ENCODE data around the gene AQP11.
"Not testable (repeated sequence)": the region's sequence is repeated elsewhere in the genome, so short reads cannot be mapped to it uniquely, and the experiment has no call there.

Gene AQP11

DNA sequence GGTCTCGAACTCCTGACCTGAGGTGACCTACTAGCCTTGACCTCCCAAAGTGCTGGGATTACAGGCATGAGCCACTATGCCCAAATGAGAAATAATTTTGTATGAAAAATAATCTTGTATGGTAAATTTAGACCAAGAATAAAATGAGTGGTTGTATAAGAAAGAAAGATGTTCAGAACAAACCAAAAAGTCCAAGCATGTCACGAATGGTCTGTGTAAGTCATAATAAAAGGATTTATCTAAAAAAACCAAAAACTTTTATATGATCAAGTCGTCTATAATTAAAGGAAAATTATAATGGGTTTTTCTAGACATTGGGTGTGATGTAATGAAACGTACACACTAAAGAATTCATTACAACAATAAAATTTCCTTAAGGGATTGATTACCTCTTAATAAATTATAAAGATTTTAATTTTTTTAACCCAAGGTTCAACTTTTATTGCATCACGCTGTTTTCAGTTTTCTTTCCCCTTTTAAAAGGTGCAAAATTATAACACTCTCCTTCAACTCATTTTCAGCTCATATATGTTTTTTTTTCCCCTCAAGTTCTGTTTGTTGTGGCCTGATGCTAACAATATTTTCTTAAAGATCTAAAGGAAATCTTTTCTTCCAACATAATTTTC, 8.9 kb upstream of the AQP11 start:
- intact Hi-C loops (cut with DNase I) = no loop called here
- DNase-seq = no peak

DNA sequence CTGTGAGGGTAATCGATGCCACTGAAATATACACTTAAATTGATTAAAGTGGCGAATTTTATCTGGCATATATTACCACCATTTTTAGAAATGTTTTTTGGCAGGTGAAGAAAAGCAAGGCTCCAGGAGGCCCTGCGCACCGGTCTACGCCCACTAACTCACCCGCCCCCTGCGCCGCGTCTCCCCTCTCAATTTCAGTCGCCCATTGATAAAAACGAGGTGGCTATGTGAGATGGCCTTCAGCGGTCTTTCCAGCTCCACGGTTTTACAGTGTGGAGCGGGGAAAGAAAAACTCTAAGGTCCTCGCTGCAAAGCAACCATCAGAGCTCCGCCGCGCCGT, 602 bp upstream of the AQP11 start:
- no peak for DNase-seq
- intact Hi-C loops (cut with DNase I) = no loop called here

DNA sequence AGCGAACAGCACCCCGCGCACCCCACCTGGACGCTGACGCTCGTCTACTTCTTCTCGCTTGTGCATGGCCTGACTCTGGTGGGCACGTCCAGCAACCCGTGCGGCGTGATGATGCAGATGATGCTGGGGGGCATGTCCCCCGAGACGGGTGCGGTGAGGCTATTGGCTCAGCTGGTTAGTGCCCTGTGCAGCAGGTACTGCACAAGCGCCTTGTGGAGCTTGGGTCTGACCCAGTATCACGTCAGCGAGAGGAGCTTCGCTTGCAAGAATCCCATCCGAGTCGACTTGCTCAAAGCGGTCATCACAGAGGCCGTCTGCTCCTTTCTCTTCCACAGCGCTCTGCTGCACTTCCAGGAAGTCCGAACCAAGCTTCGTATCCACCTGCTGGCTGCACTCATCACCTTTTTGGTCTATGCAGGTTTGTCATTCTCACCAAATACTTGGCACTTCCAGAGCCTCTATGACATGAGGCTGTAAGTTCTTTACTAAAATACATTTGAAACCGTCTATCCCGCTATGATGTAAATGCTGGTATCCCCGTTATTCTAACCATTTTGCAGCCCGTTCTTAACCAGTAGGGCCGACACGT, 535 bp downstream of the AQP11 start:
- intact Hi-C loops (cut with DNase I) = no loop called here
- DNase-seq = peak in 40 of 42 donors; percentile 14 to 75 (median 54)

DNA sequence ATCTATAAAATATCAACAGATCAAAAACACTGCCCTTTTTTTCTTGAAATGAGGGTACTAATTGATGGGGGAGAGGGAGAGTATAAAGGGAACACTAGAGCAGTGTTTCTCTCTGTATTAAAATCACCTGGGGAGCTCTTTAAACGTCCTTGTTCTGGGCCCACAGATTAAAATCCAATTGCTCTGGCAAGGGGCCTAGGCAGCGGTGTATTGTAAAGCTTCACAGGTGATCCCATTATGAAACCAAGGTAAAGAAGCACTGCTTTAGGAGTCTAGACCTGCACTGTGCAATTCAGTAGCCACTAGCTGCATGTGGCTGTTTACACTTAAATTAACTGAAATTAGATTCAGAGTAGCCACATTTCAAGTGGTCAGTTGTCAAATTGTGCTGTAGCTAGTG, 3.0 kb downstream of the AQP11 start:
- intact Hi-C loops (cut with DNase I) = no loop called here
- DNase-seq = no peak

DNA sequence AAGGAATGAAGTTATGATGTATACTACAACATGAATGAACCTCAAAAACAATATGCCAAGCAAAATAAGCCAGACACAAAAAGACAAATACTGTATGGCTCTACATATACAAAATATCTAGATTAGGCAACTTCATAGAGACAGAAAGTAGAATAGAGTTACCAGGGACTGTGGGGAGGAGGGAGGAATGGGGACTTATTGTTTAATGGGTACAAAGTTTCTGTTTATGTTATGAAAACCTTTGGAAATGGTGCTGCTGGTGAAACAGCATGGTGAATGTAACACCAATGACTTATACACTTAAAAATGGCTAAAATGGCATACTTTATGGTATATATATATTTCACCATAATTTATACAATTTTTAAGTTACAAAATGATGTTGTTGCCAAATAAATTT, 4.1 kb downstream of the AQP11 start:
- intact Hi-C loops (cut with DNase I) = no loop called here
- DNase-seq = no peak

DNA sequence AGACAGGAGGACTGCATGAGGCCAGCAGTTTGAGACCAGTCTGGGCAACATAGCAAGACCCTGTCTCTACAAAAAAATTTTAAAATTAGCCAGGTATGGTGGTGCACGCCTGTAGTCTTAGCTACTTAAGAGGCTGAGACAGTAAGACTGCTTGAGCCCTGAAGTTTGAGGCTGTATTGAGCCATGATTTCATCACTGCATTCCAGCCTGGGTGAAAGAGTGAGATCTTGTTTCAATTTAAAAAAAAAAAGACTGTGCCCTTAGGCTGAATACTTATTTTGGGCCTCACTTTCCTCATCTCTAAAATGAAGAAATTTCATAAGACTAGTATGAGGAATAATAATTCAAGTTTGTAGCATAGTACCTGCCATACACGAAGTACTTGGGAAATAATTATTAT, 6.9 kb downstream of the AQP11 start:
- DNase-seq = no peak
- intact Hi-C loops (cut with DNase I) = no loop called here

DNA sequence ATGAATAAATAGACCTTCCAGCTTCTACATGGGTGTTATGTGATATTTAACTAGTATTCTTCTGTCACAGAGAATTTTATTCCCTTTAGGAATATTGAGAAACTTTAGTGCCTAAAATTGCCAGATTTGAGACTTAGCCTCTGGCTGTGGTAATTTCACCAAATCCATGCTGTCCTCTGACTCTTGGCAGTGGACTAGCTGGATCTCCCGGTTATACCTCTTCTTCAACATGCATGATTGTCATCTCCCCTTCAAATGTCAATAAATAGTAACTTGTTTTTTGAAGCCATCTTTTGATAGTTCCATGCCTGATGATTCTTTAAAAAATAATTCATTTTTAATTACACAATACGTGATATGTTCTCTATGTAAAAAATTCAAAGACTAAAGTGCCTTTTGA, 8.4 kb downstream of the AQP11 start:
- intact Hi-C loops (cut with DNase I) = no loop called here
- no peak for DNase-seq

DNA sequence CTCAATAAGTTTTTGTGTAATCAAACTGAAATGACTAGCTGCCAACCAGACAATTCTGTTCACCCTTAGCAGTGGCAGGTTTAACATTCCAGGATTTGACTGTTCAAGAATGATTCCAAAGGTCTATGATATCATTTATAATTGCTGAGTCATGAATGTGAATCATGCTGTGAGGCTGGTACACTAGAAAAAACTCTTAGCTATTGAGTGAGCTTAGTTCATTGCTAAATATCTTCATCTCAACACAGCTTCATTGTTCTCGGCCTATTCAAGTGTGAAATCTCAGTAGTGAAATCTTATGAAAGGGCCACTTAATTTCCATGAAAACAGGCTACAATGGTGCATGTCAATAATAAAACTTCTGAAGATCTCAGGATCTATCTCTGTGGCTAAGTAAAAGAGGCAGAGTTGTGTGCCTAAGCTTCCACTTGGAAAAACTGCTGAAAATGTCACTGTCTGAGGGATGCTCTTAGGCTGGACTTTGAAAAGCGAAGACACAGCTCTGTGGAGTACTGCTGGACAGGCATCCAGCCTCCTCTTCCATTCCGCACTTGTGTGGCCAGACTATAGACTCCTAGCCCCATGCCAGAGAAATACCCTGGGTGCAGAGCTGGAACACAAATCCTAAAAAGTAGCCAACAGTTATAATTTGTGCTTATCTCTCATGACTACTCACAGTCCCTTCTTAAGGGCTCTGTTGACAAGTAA, 12.8 kb downstream of the AQP11 start:
- DNase-seq = peak in 5 of 42 donors; percentile 5 to 48 (median 42)
- intact Hi-C loops (cut with DNase I) = no loop called here

DNA sequence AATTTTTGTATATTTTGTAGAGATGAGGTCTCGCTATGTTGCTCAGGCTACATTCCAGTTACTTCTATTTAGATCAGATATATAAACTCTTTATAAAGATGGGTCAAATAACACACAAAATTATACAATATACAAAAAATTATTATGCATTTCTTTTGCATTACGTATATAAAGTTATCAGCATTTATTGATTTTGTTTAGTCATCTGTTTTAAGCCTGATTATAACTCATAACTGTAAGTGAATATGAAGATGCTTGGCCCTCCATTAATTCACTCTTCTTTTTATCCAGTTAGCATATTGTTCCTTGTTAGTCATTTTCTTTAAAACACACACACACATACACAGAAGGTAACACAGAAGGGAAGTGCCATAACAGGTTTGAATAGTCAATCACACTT, 14.5 kb downstream of the AQP11 start:
- DNase-seq = no peak
- intact Hi-C loops (cut with DNase I) = no loop called here

DNA sequence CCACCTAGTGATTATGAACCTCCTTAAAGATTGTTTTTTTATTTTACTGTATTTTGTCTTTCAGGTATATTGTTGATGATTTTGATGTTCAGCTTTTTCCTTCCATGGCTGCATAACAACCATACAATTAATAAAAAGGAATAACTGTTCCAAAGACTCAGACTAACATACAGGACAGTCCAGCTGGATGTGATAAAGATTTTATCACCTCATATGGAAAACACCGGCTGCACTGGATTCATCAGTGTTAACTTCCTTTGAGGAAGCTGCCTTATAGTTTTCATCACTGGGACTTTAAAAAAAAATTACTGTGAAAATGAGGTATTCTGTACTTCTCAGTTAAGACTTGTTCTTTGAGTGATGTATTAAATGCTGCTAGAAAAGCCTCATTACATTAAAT, 19.5 kb downstream of the AQP11 start:
- intact Hi-C loops (cut with DNase I) = no loop called here
- no peak for DNase-seq

DNA sequence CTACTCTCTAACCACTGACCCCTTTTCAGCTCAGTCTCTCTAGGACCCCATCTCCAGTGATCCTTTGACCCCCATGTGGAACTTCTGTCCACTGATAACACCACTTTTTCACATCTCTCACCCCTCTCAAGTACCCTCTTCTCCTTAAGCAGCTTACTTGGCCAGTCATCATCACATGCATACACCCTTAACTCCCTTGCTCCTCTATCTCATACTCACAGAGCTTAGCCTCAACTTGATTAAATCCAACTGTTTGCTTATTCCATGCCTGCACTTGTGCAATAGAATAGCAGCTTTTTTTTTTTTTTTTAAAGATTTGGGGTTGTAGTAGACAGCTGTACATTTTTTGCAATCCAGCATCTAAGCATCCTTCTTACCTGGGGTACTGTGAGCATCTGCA, 22.2 kb downstream of the AQP11 start:
- intact Hi-C loops (cut with DNase I) = no loop called here
- DNase-seq = no peak

DNA sequence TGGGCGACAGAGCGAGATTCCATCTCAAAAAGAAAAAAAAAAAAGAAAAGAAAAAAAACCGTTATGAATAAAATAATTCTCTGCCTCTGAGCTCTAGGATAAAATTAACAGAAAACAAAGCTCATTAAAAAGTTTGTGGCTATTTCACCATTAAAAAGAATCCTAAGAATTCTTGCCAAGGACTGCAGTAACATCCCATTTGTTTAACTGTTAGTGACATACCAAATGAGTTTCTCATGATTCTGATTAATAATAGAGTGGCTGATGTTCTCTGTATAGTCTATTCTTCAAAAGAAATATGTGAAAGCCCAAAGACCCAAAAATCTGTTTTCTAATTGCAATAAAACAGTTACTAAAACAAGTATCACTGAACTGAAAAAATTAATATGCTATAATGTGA, 28.1 kb downstream of the AQP11 start:
- no peak for DNase-seq
- intact Hi-C loops (cut with DNase I) = no loop called here

DNA sequence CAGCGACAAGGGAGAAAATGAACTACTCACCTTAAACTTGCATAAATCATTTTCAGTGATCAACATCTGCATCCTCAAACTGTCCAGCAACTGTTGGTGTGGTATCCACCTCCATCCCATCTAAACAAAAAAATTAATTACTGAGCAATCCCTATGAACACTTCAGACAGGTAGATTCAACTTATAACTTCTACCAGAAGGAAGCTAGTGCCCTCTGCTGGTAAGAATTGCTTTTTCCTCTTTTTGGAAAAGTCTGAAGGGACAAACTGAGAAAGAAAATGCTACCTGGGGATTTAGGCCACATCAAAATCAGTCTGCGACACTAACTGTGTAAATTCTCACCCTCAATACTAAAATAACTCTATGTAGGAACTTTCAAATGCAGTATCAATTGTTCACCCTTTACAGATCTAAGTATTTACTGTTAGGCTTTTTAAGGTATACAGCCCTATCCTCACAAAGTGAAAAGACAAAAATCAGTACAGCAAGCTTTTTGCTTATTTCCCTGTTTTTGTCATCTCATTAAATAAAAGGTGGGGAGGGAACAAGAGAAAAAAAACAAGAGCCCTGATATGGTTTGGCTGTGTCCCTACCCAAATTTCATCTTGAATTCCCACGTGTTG, 29.9 kb downstream of the AQP11 start:
- DNase-seq = peak in 10 of 42 donors; percentile 18 to 64 (median 46)
- intact Hi-C loops (cut with DNase I) = no loop called here

DNA sequence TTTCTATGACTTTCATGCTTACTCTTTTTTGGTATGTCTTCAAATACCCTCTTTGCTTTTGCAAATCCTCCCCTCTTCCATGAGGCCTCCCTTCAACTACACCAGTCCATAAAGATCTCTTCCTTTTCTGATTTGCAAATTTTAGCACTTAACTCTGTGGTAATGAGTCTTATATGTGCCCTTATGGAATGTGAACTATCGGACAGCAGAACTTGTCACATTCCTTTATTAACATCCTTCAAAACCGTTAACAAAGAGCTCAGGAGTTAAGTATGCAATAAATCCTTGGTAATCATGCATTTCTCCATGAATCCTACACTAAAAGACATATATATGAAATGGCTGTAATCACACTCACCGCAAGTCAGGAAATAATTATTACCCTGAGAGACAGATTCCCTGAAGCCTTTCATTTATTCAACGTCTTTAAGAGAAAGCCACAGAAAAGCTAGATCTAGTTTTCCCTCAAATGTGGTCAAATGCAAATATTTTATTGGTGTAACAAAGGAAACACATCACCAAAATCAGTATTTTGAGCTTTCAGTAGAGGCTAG, 40.5 kb downstream of the AQP11 start:
- intact Hi-C loops (cut with DNase I) = no loop called here
- no peak for DNase-seq

DNA sequence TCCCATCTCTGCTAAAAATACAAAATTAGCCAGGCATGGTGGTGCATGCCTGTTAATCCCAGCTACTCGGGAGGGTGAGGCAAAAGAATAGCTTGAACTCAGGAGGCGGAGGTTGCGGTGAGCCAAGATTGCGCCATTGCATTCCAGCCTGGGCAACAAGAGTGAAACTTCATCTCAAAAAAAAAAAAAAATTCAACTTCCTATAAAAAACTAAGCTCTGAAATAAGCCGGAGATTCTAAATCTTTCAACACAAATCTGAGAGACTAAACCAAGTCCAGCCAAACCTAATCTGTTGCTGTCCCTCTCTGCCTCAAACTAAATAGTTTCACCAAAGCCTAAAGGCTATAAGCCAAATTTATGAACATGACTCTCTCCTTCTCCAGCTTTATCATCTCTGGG, 44.2 kb downstream of the AQP11 start:
- intact Hi-C loops (cut with DNase I); DNase-seq: not testable (repeated sequence)

DNA sequence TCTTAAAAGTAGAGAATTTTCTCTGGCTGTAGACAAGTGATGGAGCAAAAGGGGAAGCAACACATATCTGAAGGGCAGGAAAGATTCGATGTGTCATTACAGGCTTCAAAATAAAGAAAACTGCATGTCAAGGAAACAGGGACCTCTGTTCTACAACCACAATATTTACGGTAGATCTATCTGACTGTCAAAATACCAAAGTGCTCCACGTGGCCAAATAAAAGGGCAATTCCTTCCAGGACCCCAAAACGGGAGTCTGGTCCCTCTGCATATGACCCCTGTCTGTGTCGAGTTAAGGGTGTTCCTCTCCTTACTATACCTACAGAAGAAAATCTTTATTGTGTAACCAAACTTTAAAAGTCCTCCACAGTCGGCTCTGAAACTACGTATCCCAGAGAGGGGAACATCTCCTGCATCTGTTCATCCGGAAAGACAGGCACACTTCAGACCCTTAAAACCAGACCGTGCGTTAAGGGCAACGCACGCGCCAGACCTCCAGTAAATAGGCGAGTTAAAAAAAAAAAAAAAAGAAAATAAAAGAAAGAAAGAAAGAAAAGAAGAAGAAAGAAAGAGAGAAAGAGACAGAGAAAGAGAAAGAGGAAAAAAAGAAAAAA, 47.1 kb downstream of the AQP11 start:
- no peak for DNase-seq

DNA sequence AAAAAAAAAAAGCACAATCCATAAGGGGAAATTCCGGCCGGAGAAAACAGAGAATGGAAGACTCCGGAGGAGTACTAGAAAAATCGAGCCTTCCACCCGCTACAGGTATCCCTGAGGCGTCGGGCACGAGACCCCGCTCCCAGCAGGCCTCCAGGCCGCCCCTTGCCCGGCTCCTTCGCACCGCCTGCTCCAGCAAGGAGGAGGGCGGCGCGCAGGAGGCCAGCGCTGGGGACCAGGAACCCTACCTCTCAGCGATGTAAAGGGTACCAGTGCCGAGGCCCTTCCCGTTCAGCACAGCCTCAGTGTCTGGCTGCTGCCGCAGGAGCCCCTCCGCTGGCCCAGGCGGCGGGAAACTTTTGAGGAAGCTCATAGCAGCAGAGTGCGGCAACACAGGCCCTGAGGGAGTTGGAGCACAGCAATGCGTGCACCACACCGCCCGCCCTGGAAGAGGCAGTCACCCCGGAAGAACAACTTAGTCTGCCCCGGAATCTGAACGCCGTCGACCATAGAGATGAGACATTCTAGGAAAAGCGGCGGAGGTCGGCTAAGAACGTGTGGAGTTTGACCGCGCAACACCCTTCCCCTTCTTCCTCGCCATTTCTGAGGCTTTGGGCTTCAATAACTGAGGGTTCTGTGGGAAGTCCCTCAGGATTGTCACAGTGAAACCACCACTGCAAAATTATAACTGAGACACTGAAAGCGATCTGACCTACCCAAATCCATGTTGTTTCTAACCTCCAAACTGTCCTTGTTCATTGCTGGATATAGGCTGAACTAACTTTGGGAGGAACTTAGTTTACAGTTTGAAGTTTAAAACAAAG, 47.8 kb downstream of the AQP11 start, which contains the start of gene CLNS1A:
Gene CLNS1A, minus strand, starts transcription at position 450 of the 821 bp plus-strand sequence. Its CDS starts 80 bp downstream, at position 370.
- peak; percentile 88 to 97 (median 94) for DNase-seq
- intact Hi-C loops (cut with DNase I) = no loop called here

More for the DNA sequence above, 47.1 kb downstream of the AQP11 start:
- intact Hi-C loops (cut with DNase I) = no loop called here

DNA sequence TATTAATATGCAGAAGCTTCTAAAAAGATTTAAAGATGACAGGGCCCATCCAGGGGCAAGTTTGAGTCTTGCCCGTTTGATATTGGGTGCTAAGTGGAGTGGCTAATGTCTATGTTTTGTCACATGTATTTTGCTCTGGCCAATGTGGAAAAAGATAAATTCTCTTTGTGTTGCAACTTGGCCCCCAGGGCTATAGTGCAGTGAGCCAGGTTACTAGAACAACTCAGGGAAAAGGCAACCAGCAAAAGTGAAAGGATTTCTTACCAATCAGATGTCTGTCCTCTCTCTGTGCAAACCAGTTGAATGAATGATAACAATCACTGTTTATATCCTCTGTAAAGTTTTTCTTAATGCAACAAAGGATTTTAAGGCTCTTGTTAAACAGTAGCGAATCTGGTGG, 52.5 kb downstream of the AQP11 start:
- DNase-seq = no peak
- intact Hi-C loops (cut with DNase I) = no loop called here

DNA sequence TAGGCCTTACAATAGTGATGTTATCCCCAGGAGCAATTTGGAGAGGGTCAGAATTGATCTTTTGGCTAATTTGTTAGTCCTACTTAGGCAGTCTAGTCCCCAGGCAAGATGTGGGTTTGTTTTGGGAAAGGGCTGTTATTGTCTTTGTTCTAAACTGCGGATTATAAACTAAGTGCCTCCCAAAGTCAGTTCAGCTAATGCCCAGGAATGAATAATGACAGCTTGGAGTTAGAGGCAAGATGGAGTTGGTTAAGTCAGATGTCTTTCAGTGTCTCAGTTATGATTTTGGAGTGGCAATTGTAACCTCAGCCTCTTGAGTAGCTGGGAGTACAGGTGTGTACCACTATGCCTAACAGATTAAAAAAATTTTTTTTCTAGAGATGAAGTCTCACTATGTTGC, 55.1 kb downstream of the AQP11 start:
- intact Hi-C loops (cut with DNase I) = no loop called here
- DNase-seq = no peak

Data from head of caudate nucleus (tissue), 42 donors.